Measurements from ENCODE around the gene NDE1. TPM values are rescaled to one million over a fixed set of nuclear protein-coding genes. Genes with fewer than 3 reads are reported as not detected.

The NDE1 gene
- total and polyA plus RNA-seq, 2 of the 8 experiments (the other 6 are each of a cell fraction or from before 2014, with no cell fraction given), result 13.3 to 41.3 TPM

- WGBS, 2 experiments (ENCODE audit: extremely low coverage in 1 of 2, insufficient coverage in 1 of 2, insufficient read length in 1 of 2, insufficient replicate concordance in 2 of 2, low coverage in 1 of 2, low lambda C conversion rate in 2 of 2, missing lambda C conversion rate in 1 of 2), result 78% methylated on average over 6 of the region's 6 CpGs; no CpG with 5 or more reads in 1 of the 2 experiments
- H2BK15ac ChIP-seq (ENCODE audit: low read length), result no peak overlapping the region
- no peaks in the 10 kb centered on the region for H3K23me2 ChIP-seq (ENCODE audit: low read depth, low read length)
- H3K9ac ChIP-seq (replicated peaks in 1 of 4; ENCODE audit: extremely low read depth in 1 of 4, low read depth in 3 of 4, low read length in 3 of 4), result no peak overlapping the region
- H4K20me1 ChIP-seq (replicated peaks in 1 of 2; ENCODE audit: control insufficient read depth in 1 of 2, insufficient read depth in 2 of 2, low read length in 2 of 2), result no peaks in the 10 kb centered on the region
- no peak overlapping the region for H2AFZ ChIP-seq (ENCODE audit: low read length)
- no peaks in the 10 kb centered on the region for H3K9me3 ChIP-seq (ENCODE audit: insufficient read depth in 2 of 2, low read depth in 1 of 2, low read length in 1 of 2)
- DNase-seq (ENCODE audit: low read depth in 1 of 2, low spot score in 2 of 2), result no peak
- no peaks in the 10 kb centered on the region for H3K79me2 ChIP-seq (ENCODE audit: control insufficient read depth in 1 of 2, insufficient read depth in 2 of 2, low read length in 2 of 2)
- ChIA-PET POLR2A (ENCODE audit: partially characterized antibody) (no interaction called here), CTCF (ENCODE audit: partially characterized antibody) (interaction anchor here (1.3 to 1.8 kb wide), 3 partner anchors 8 to 18 kb away, joined by 3 to 6 read pairs (median 5); no protein-coding TSS in a partner anchor)
- no peak overlapping the region for H3K56ac ChIP-seq (replicated peaks; ENCODE audit: insufficient read length, low read depth, low read length)
- no peak overlapping the region for H3K4me2 ChIP-seq (ENCODE audit: insufficient read depth in 1 of 2, low read depth in 2 of 2, low read length in 2 of 2)
- H3K36me3 ChIP-seq (ENCODE audit: control insufficient read depth in 2 of 4, insufficient read depth in 4 of 4, low read length in 3 of 4), result no peaks in the 10 kb centered on the region
- no peak overlapping the region for H2BK20ac ChIP-seq (ENCODE audit: low read length)
- FAIRE-seq, result no peak
- H2AK5ac ChIP-seq (ENCODE audit: low read depth, low read length), result no peak overlapping the region
- TF ChIP-seq TAF1 (IDR thresholded peaks at IDR 0.05; ENCODE audit: low read depth, low read length), result no peak
- TF ChIP-seq SIX5 (IDR thresholded peaks at IDR 0.05; ENCODE audit: low read depth, low read length), result no peak
- no peak for TF ChIP-seq RAD21 (IDR thresholded peaks at IDR 0.05 in 1 of 2, conservative IDR thresholded peaks at IDR 0.05 in 1 of 2; ENCODE audit: low read depth in 2 of 2, low read length in 2 of 2)
- TF ChIP-seq EZH2 (IDR thresholded peaks at IDR 0.05; ENCODE audit: low read depth, low read length, severe bottlenecking), result no peak
- no peak for TF ChIP-seq USF2 (IDR thresholded peaks at IDR 0.05; ENCODE audit: low read length)
- TF ChIP-seq CTBP2 (IDR thresholded peaks at IDR 0.05; ENCODE audit: borderline replicate concordance, insufficient read depth, insufficient read length, low read length), result no peak
- no peak for TF ChIP-seq SAP30 (IDR thresholded peaks at IDR 0.05; ENCODE audit: insufficient read depth, insufficient replicate concordance, low read length)
- TF ChIP-seq POLR2A (IDR thresholded peaks at IDR 0.05; ENCODE audit: control extremely low read depth in 1 of 2, low read depth in 2 of 2, low read length in 2 of 2), result no peak
- TF ChIP-seq KDM5A (IDR thresholded peaks at IDR 0.05; ENCODE audit: low read length), result no peak
- no peak for TF ChIP-seq SIN3A (conservative IDR thresholded peaks at IDR 0.05 in 1 of 2, IDR thresholded peaks at IDR 0.05 in 1 of 2; ENCODE audit: low read depth in 1 of 2, low read length in 2 of 2)
- TF ChIP-seq RFX5 (IDR thresholded peaks at IDR 0.05; ENCODE audit: borderline replicate concordance, low read depth, low read length), result no peak
- TF ChIP-seq PHF8 (conservative IDR thresholded peaks at IDR 0.05; ENCODE audit: low read depth, low read length), result no peak
- H3K4me1 ChIP-seq (replicated peaks in 1 of 4; ENCODE audit: control insufficient read depth in 3 of 4, insufficient read depth in 4 of 4, low read length in 3 of 4), result no peaks in the 10 kb centered on the region
- no peak overlapping the region for H3K14ac ChIP-seq (ENCODE audit: insufficient read length)
- H3K23ac ChIP-seq (ENCODE audit: insufficient read length), result no peak overlapping the region
- no peak overlapping the region for H2BK120ac ChIP-seq (replicated peaks; ENCODE audit: low read depth, low read length)
- no peak overlapping the region for H3K27ac ChIP-seq (ENCODE audit: low read depth, low read length)
- peaks cover 0 to 6% (median 0%) of the 10 kb centered on the region in 4 experiments; a peak in 2 of 7 replicates for H3K27me3 ChIP-seq (replicated peaks in 1 of 4; ENCODE audit: control insufficient read depth in 3 of 4, extremely low read depth in 1 of 4, insufficient read depth in 3 of 4, low read length in 3 of 4)
- H3K18ac ChIP-seq (ENCODE audit: extremely low read depth, low read length), result no peak overlapping the region
- no peak overlapping the region for H4K5ac ChIP-seq (ENCODE audit: insufficient read length, low read depth, low read length)
- no peak overlapping the region for H3K4ac ChIP-seq (replicated peaks; ENCODE audit: insufficient read length, low read depth, low read length)
- no peak overlapping the region for H2BK5ac ChIP-seq (ENCODE audit: low read depth, low read length)
- no peaks in the 10 kb centered on the region for H3K79me1 ChIP-seq (ENCODE audit: low read depth, low read length)
- no peak overlapping the region for H4K91ac ChIP-seq (replicated peaks; ENCODE audit: insufficient read length, low read length)
- H4K8ac ChIP-seq (ENCODE audit: extremely low read depth, insufficient read depth, low read length), result no peak overlapping the region
- H3K4me3 ChIP-seq (ENCODE audit: extremely low read depth in 1 of 4, insufficient read depth in 2 of 4, low read depth in 3 of 4, low read length in 4 of 4), result no peak overlapping the region
- H2BK12ac ChIP-seq (ENCODE audit: low read depth, low read length), result no peak overlapping the region
These were observed 123.9 kb downstream of the NDE1 start for GRCh38 chr16:15773968-15774367.

Data from H1 (cell line).